Heart left ventricle (tissue), 13 donors: Measurements from ENCODE around the gene DCAF11.
A peak's percentile ranks its signal among the peaks of the same experiment; 100 is the strongest.

Experiments
- CTCF ChIP-seq, 12 donors: fragments of 200-600 bp; sonication (generic) in 4 of 12; IDR thresholded peaks; one replicate each; pipeline versions ENCODE4 v1.5.0 to v1.8.0; 2018 to 2022; ENCODE audit warnings: antibody characterized with exemption in 12 of 12, mild to moderate bottlenecking in 5 of 12
- POLR2A ChIP-seq, 2 donors: fragments of 450-650 bp; IDR thresholded peaks; one replicate each; pipeline ENCODE4 v1.6.1; 2017; ENCODE audit warnings: antibody characterized with exemption in 2 of 2, mild to moderate bottlenecking in 2 of 2, moderate library complexity in 2 of 2
- donor health status: ischemic (EF 13 %, LVEDD 7.1; RV severe dilation, severe dysfunction).
- donor health status: DM: no; HTN: yes; CAD: no.
- donor health status: DM: no; HTN: no; CAD: no.
- donor health status: ischemic (EF 25% LVEDD 6.9; RV normal size, moderate dysfunction).
- donor health status: ischemic (EF 25% LVEDD 5.7; RV mildly dilated, moderate dysfunction).
- donor health status: ischemic (EF 35%, LVEDD 5.7; RV mildly dilated, moderate dysfunction).
- donor health status: nonischemic (EF 11% LVEDD 7.7; RV severe dilation, severe dysfunction).
- donor health status: DM: yes; HTN: yes; CAD: no.
- donor health status: PGD.
- donor health status: ischemic (EF 29% LVEDD 5.4; RV normal size, mild dysfunction).
- donor health status: nonischemic (EF 23%, LVEDD 6.1; RV moderate dilation, normal function).

- TF ChIP-seq CTCF (IDR thresholded peaks at IDR 0.05) (peak in 1 of 12 donors; percentile 5), POLR2A (IDR thresholded peaks at IDR 0.05) (peak in 1 of 2 donors; percentile 59)
Observed at GRCh38 chr14:24113801-24114531, 611 bp upstream of the DCAF11 start.
